ENCODE results near the gene DCAF11.

DNA sequence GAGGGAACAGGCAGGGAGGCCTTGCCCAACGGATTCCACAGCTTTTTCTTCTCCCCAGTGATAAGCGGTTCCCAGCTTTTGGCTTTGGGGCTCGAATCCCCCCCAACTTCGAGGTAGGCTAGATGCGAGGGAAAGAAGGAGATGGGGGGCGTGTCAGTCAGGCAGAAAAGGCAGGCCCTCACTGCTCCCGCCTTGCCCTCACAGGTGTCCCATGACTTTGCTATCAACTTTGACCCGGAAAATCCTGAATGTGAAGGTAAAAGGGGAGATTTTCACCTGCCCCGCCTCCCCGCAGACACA, 38.3 kb upstream of the DCAF11 start:
- TF ChIP-seq GATA2 (IDR thresholded peaks at IDR 0.05; ENCODE audit: low read depth, low read length) (no peak), GATA3 (IDR thresholded peaks at IDR 0.05; ENCODE audit: low read depth, low read length) (no peak)
